ENCODE measurements around the gene STARD3.

Gene STARD3

GRCh38 chr17:39600288-39600996 is 36.5 kb upstream of the STARD3 start:
- no peak for TF ChIP-seq POLR2A (IDR thresholded peaks at IDR 0.05; ENCODE audit: low read depth, low read length)
- DNase-seq (ENCODE audit: insufficient read length, low spot score) = no peak
- no peak for FAIRE-seq

GRCh38 chr17:39600997-39601597 is 35.8 kb upstream of the STARD3 start:
- DNase-seq (ENCODE audit: insufficient read length, low spot score) (no peak), FAIRE-seq (no peak)
- TF ChIP-seq POLR2A (IDR thresholded peaks at IDR 0.05; ENCODE audit: low read depth, low read length) = no peak

GRCh38 chr17:39601758-39602532 is 35.0 kb upstream of the STARD3 start:
- no peak for FAIRE-seq
- no peak for TF ChIP-seq POLR2A (IDR thresholded peaks at IDR 0.05; ENCODE audit: low read depth, low read length)
- DNase-seq (ENCODE audit: insufficient read length, low spot score) = no peak

GRCh38 chr17:39602533-39603303 is 34.2 kb upstream of the STARD3 start:
- DNase-seq (ENCODE audit: insufficient read length, low spot score) (no peak), FAIRE-seq (no peak)
- no peak for TF ChIP-seq POLR2A (IDR thresholded peaks at IDR 0.05; ENCODE audit: low read depth, low read length)

- no peak for TF ChIP-seq POLR2A (IDR thresholded peaks at IDR 0.05; ENCODE audit: low read depth, low read length)
- DNase-seq (ENCODE audit: insufficient read length, low spot score) (no peak), FAIRE-seq (no peak)
Measured at GRCh38 chr17:39603304-39604016, 33.5 kb upstream of the STARD3 start.

- FAIRE-seq (no peak), DNase-seq (ENCODE audit: insufficient read length, low spot score) (no peak)
- TF ChIP-seq POLR2A (IDR thresholded peaks at IDR 0.05; ENCODE audit: low read depth, low read length) = no peak
Measured at GRCh38 chr17:39604911-39605491, 31.9 kb upstream of the STARD3 start.

GRCh38 chr17:39605492-39606433 is 31.2 kb upstream of the STARD3 start:
- TF ChIP-seq POLR2A (IDR thresholded peaks at IDR 0.05; ENCODE audit: low read depth, low read length) = no peak
- DNase-seq (ENCODE audit: insufficient read length, low spot score) (no peak), FAIRE-seq (no peak)

- no peak for TF ChIP-seq POLR2A (IDR thresholded peaks at IDR 0.05; ENCODE audit: low read depth, low read length)
- DNase-seq (ENCODE audit: insufficient read length, low spot score) (no peak), FAIRE-seq (no peak)
Measured at GRCh38 chr17:39606434-39607056, 30.4 kb upstream of the STARD3 start.

GRCh38 chr17:39607057-39607850 is 29.7 kb upstream of the STARD3 start:
- FAIRE-seq (no peak), DNase-seq (ENCODE audit: insufficient read length, low spot score) (no peak)
- no peak for TF ChIP-seq POLR2A (IDR thresholded peaks at IDR 0.05; ENCODE audit: low read depth, low read length)

- FAIRE-seq (no peak), DNase-seq (ENCODE audit: insufficient read length, low spot score) (no peak)
- no peak for TF ChIP-seq POLR2A (IDR thresholded peaks at IDR 0.05; ENCODE audit: low read depth, low read length)
Measured at GRCh38 chr17:39607851-39608130, 29.2 kb upstream of the STARD3 start, which contains the start of gene NEUROD2. Gene NEUROD2 (minus strand): TSS chr17:39607920. CDS start chr17:39606599, 1,321 bp downstream.
